Measurements from ENCODE around the gene REG3G.

REG3G gene

GRCh38 chr2:78982638-78983330, 42.7 kb upstream of the REG3G start:
- no peak for TF ChIP-seq CTCF (IDR thresholded peaks at IDR 0.05; ENCODE audit: control extremely low read depth, extremely low read depth, low read depth, missing control alignments)
- CTCF ChIA-PET = interaction anchor here (0.9 to 1.6 kb wide), 5 partner anchors 10 to 310 kb away, joined by 3 to 5 read pairs (median 4); no protein-coding TSS in a partner anchor
- DNase-seq (ENCODE audit: extremely low spot score) = no peak
- POLR2A ChIA-PET = no interaction called here

GRCh38 chr2:78984386-78984785, 41.1 kb upstream of the REG3G start:
- CTCF ChIA-PET = interaction anchor here (1.0 kb wide), 1 partner anchor 17 kb away, joined by 3 read pairs; no protein-coding TSS in a partner anchor
- DNase-seq (ENCODE audit: extremely low spot score) = no peak
- TF ChIP-seq CTCF (IDR thresholded peaks at IDR 0.05; ENCODE audit: control extremely low read depth, extremely low read depth, low read depth, missing control alignments) = no peak
- POLR2A ChIA-PET = no interaction called here

- no peak for TF ChIP-seq CTCF (IDR thresholded peaks at IDR 0.05; ENCODE audit: control extremely low read depth, extremely low read depth, low read depth, missing control alignments)
- POLR2A ChIA-PET = no interaction called here
These were observed 39.9 kb upstream of the REG3G start for GRCh38 chr2:78985558-78985957.

GRCh38 chr2:78989051-78989450, 36.5 kb upstream of the REG3G start:
- no peak for DNase-seq (ENCODE audit: extremely low spot score)
- ChIA-PET POLR2A (no interaction called here), CTCF (interaction anchor here (1.4 to 1.7 kb wide), 2 partner anchors 9 kb away, joined by 3 to 8 read pairs; no protein-coding TSS in a partner anchor)
- TF ChIP-seq CTCF (IDR thresholded peaks at IDR 0.05; ENCODE audit: control extremely low read depth, extremely low read depth, low read depth, missing control alignments) = no peak

More at GRCh38 chr2:78985558-78985957, 39.9 kb upstream of the REG3G start:
- DNase-seq (ENCODE audit: extremely low spot score) = no peak
- CTCF ChIA-PET = no interaction called here

- ChIA-PET CTCF (interaction anchor here (1.4 kb wide), 1 partner anchor 13 kb away, joined by 3 read pairs; no protein-coding TSS in a partner anchor), POLR2A (no interaction called here)
- peak; percentile 27 for TF ChIP-seq CTCF (IDR thresholded peaks at IDR 0.05; ENCODE audit: control extremely low read depth, extremely low read depth, low read depth, missing control alignments)
- peak; percentile 36 for DNase-seq (ENCODE audit: extremely low spot score)
These were observed 33.1 kb upstream of the REG3G start for GRCh38 chr2:78992451-78992806.

GRCh38 chr2:78992807-78993517, 32.5 kb upstream of the REG3G start:
- peak; percentile 16 for DNase-seq (ENCODE audit: extremely low spot score)
- CTCF ChIA-PET = no interaction called here
- POLR2A ChIA-PET = no interaction called here
- no peak for TF ChIP-seq CTCF (IDR thresholded peaks at IDR 0.05; ENCODE audit: control extremely low read depth, extremely low read depth, low read depth, missing control alignments)

Data from GM10248 (cell line).